Spleen (tissue), 11 donors: Measurements from ENCODE around the gene SLC35B1. TPM values are rescaled to one million over a fixed set of nuclear protein-coding genes. Genes with fewer than 3 reads are reported as not detected.
"Not testable (repeated sequence)": the region's sequence is repeated elsewhere in the genome, so short reads cannot be mapped to it uniquely, and the experiment has no call there.

ENCODE experiments used
- DNase-seq: peaks from one replicate; pipeline ENCODE4 v3.0.0-alpha.2; 2020
- H3K27ac ChIP-seq, 8 donors: fragments of 200-600 bp; sonication (generic) in 7 of 8; 1 replicate in 4 of 8; 2 replicates in 4 of 8; pipeline versions ENCODE4 v1.5.0 to v1.8.0; 2016 to 2021; ENCODE audit warnings: inconsistent platforms in 4 of 8, mild to moderate bottlenecking in 4 of 8, moderate library complexity in 1 of 8
- H3K27me3 ChIP-seq, 7 donors: fragments of 200-600 bp; sonication (generic) in 6 of 7; replicated peaks in 1 of 7; 1 replicate in 4 of 7; 2 replicates in 3 of 7; pipeline versions ENCODE4 v1.5.0 to v1.8.0; 2016 to 2021; ENCODE audit warnings: inconsistent platforms in 3 of 7, mild to moderate bottlenecking in 1 of 7
- H3K36me3 ChIP-seq, 6 donors: fragments of 200-600 bp; sonication (generic) in 5 of 6; 1 replicate in 4 of 6; 2 replicates in 2 of 6; pipeline versions ENCODE4 v1.5.0 to v1.8.0; 2016 to 2021; ENCODE audit warnings: inconsistent platforms in 2 of 6
- H3K4me1 ChIP-seq, 6 donors: fragments of 200-600 bp; sonication (generic) in 5 of 6; 1 replicate in 3 of 6; 2 replicates in 3 of 6; pipeline versions ENCODE4 v1.5.0 to v1.8.0; 2016 to 2021; ENCODE audit warnings: inconsistent platforms in 3 of 6
- H3K4me3 ChIP-seq, 8 donors: fragments of 200-600 bp; sonication (generic) in 7 of 8; 1 replicate in 4 of 8; 2 replicates in 4 of 8; pipeline versions ENCODE4 v1.5.0 to v1.8.0; 2016 to 2021; ENCODE audit warnings: inconsistent platforms in 4 of 8, mild to moderate bottlenecking in 4 of 8, moderate library complexity in 2 of 8
- H3K9me3 ChIP-seq, 8 donors: fragments of 200-600 bp; sonication (generic) in 7 of 8; 1 replicate in 4 of 8; 2 replicates in 4 of 8; pipeline versions ENCODE4 v1.5.0 to v1.8.0; 2016 to 2021; ENCODE audit warnings: inconsistent platforms in 4 of 8
- CTCF ChIP-seq, 11 experiments: fragments of 200-600 bp in 7 of 11; fragments of 450-650 bp in 4 of 11; sonication (generic) in 4 of 11; IDR thresholded peaks in 8 of 11; conservative IDR thresholded peaks in 3 of 11; 1 replicate in 7 of 11; 2 replicates in 4 of 11; pipeline versions ENCODE4 v1.4.0 to v1.8.0; 2016 to 2021; ENCODE audit warnings: antibody characterized with exemption in 11 of 11, inconsistent platforms in 4 of 11, mild to moderate bottlenecking in 1 of 11
- POLR2A ChIP-seq, 3 donors: fragments of 450-650 bp; IDR thresholded peaks; one replicate each; pipeline ENCODE4 v1.5.1; 2017; ENCODE audit warnings: antibody characterized with exemption in 3 of 3, mild to moderate bottlenecking in 1 of 3
- POLR2AphosphoS5 ChIP-seq, 3 donors: sonication (generic); formaldehyde crosslinking; IDR thresholded peaks; one replicate each; pipeline ENCODE4 v1.5.1; 2017; ENCODE audit warnings: antibody characterized with exemption in 3 of 3
- WGBS, 5 donors: extraction: QIAGEN DNeasy Blood & Tissue Kit in 3 of 5; methylation state at CpG; one replicate each; pipeline versions ENCODE4 v1.1.5 to v1.1.7; 2013 to 2018; 5-methylcytosine and 5-hydroxymethylcytosine counted together
- intact Hi-C: fragments of 100-400 bp; cut with DNase I; formaldehyde crosslinking; loops from one replicate; pipeline ENCODE4 v1.15.0; 2023; ENCODE audit warnings: low total_unique reads
- polyA plus RNA-seq, 3 donors: library from polyadenylated mRNA; stranded (reverse); fragments of 200-250 nt; gene quantifications; one replicate each; pipeline ENCODE4 v1.2.1, GENCODE V29; 2013
- total RNA-seq, 7 donors: library from RNA; depleted of rRNA in 3 of 7; stranded (reverse); fragments of >200 nt in 3 of 7; fragmentation: NEBNext Ultra II Directional in 4 of 7; extraction: Animal tissue kit (Norgen Biotek cat#: 25700) in 4 of 7; gene quantifications; one replicate each; pipeline versions ENCODE4 v1.1.0 to v1.2.1, GENCODE V29; 2016 to 2021
- donor health status: healthy with polysubstance abuse.
- donor health status: DM: no; HTN: no; CAD: no; lungs with moderate emphysema.
- donor health status: DM: no; HTN: no; CAD: no.
- donor health status: Bipolar disorder and iron deficiency.
- donor health status: healthy.
- donor health status: DM: no; HTN: no; CAD: no.
- donor health status: DM: yes; HTN: yes; CAD: no.

Gene SLC35B1
- total and polyA plus RNA-seq, 10 donors, result 23.7 to 69.9 (median 45.3) TPM

GRCh38 chr17:49725452-49726130, 17.8 kb upstream of the SLC35B1 start:
- H3K9me3 ChIP-seq, result peaks cover 0 to 3% (median 0%) of the 10 kb centered on the region in 8 donors
- no peaks in the 10 kb centered on the region for H3K27me3 ChIP-seq
- peaks cover 23 to 96% (median 70%) of the 10 kb centered on the region in 6 donors for H3K4me1 ChIP-seq
- no peak overlapping the region for H3K27ac ChIP-seq
- no peak overlapping the region for H3K4me3 ChIP-seq
- intact Hi-C loops, result no loop called here
- no peak for DNase-seq
- TF ChIP-seq CTCF (IDR thresholded peaks at IDR 0.05 in 8 of 11, conservative IDR thresholded peaks at IDR 0.05 in 3 of 11) (no peak), POLR2A (IDR thresholded peaks at IDR 0.05) (no peak), POLR2AphosphoS5 (IDR thresholded peaks at IDR 0.05) (no peak)
- WGBS, 5 donors, result 86 to 91% (median 87%) methylated on average over 7 of the region's 7 CpGs
- H3K36me3 ChIP-seq, result peaks cover 0 to 91% (median 47%) of the 10 kb centered on the region in 6 donors

- intact Hi-C loops, H3K9me3 ChIP-seq, DNase-seq, H3K27me3 ChIP-seq, H3K4me3 ChIP-seq: not testable (repeated sequence)
- Histone ChIP-seq H3K4me1 (peaks cover 19 to 92% (median 59%) of the 10 kb centered on the region in 6 donors), H3K36me3 (peaks cover under 1 to 91% (median 54%) of the 10 kb centered on the region in 6 donors), H3K27ac (peak overlapping the region in 1 of 8 donors; percentile 65)
- WGBS, 5 donors, result 81 to 91% (median 87%) methylated on average over 6 of the region's 6 CpGs
These were observed 16.8 kb upstream of the SLC35B1 start for GRCh38 chr17:49724552-49724951.

GRCh38 chr17:49723423-49723822, 15.7 kb upstream of the SLC35B1 start:
- TF ChIP-seq POLR2AphosphoS5 (IDR thresholded peaks at IDR 0.05) (peak in 1 of 3 donors; percentile 48), CTCF (IDR thresholded peaks at IDR 0.05 in 8 of 11, conservative IDR thresholded peaks at IDR 0.05 in 3 of 11) (no peak)
- Histone ChIP-seq H3K36me3 (peaks cover 6 to 94% (median 66%) of the 10 kb centered on the region in 6 donors), H3K4me3 (no peak overlapping the region), H3K9me3 (peaks cover 0 to 3% (median 0%) of the 10 kb centered on the region in 8 donors), H3K4me1 (peaks cover 12 to 80% (median 48%) of the 10 kb centered on the region in 6 donors), H3K27ac (peak overlapping the region in 7 of 8 donors; percentile 30 to 65 (median 55)), H3K27me3 (no peaks in the 10 kb centered on the region)
- 36 to 57% (median 47%) methylated on average over 7 to 8 of the region's 8 CpGs for WGBS, 5 donors
- no peak for DNase-seq
- intact Hi-C loops, result no loop called here

GRCh38 chr17:49722066-49722465, 14.3 kb upstream of the SLC35B1 start:
- 94 to 100% (median 100%) methylated on average over 3 of the region's 3 CpGs for WGBS, 5 donors
- TF ChIP-seq POLR2A (IDR thresholded peaks at IDR 0.05), result no peak
- no peak for TF ChIP-seq CTCF (IDR thresholded peaks at IDR 0.05 in 8 of 11, conservative IDR thresholded peaks at IDR 0.05 in 3 of 11)
- TF ChIP-seq POLR2AphosphoS5 (IDR thresholded peaks at IDR 0.05), result no peak
- peaks cover 5 to 77% (median 35%) of the 10 kb centered on the region in 6 donors for H3K4me1 ChIP-seq
- H3K27me3 ChIP-seq, result no peaks in the 10 kb centered on the region
- intact Hi-C loops, result no loop called here
- peaks cover 0 to 3% (median 0%) of the 10 kb centered on the region in 8 donors for H3K9me3 ChIP-seq
- peaks cover 6 to 98% (median 75%) of the 10 kb centered on the region in 6 donors for H3K36me3 ChIP-seq
- peak overlapping the region in 5 of 8 donors; percentile 44 to 65 (median 64) for H3K27ac ChIP-seq
- H3K4me3 ChIP-seq, result no peak overlapping the region
- DNase-seq, result no peak
